ENCODE data around the gene CAVIN2.

The CAVIN2 gene

GRCh38 chr2:191804766-191805165 lies 42.1 kb downstream of the CAVIN2 start:
- no peaks in the 10 kb centered on the region for H3K36me3 ChIP-seq (ENCODE audit: control insufficient read depth in 2 of 2, insufficient read depth in 1 of 2, low read length in 2 of 2)
- ChIA-PET CTCF (no interaction called here), POLR2A (no interaction called here)
- no peak for TF ChIP-seq ZNF26 (tag by site-specific recombination; IDR thresholded peaks at IDR 0.05)
- H3K4me1 ChIP-seq (ENCODE audit: control insufficient read depth, insufficient read depth, low read length): no peaks in the 10 kb centered on the region
- H3K9me3 ChIP-seq (ENCODE audit: control insufficient read depth, insufficient read depth, low read depth, low read length): no peaks in the 10 kb centered on the region
- no peak overlapping the region for H3K4me3 ChIP-seq (ENCODE audit: low read depth, low read length)
- no peak overlapping the region for H3K27ac ChIP-seq (ENCODE audit: extremely low read depth, low read depth, low read length)

- ChIA-PET POLR2A (no interaction called here), CTCF (interaction anchor here (1.1 to 4.0 kb wide), 3 partner anchors 10 to 751 kb away, joined by 5 to 17 read pairs (median 12); no protein-coding TSS in a partner anchor)
- Histone ChIP-seq H3K27ac (ENCODE audit: extremely low read depth, low read depth, low read length) (no peak overlapping the region), H3K4me3 (ENCODE audit: low read depth, low read length) (no peak overlapping the region), H3K9me3 (ENCODE audit: control insufficient read depth, insufficient read depth, low read depth, low read length) (no peaks in the 10 kb centered on the region), H3K4me1 (ENCODE audit: control insufficient read depth, insufficient read depth, low read length) (no peaks in the 10 kb centered on the region), H3K36me3 (ENCODE audit: control insufficient read depth in 2 of 2, insufficient read depth in 1 of 2, low read length in 2 of 2) (no peaks in the 10 kb centered on the region)
- TF ChIP-seq ZNF701 (tag by site-specific recombination; IDR thresholded peaks at IDR 0.05): no peak
Observed at GRCh38 chr2:191803007-191803406, 43.9 kb downstream of the CAVIN2 start.

GRCh38 chr2:191802180-191802579 lies 44.7 kb downstream of the CAVIN2 start:
- no peaks in the 10 kb centered on the region for H3K4me1 ChIP-seq (ENCODE audit: control insufficient read depth, insufficient read depth, low read length)
- H3K9me3 ChIP-seq (ENCODE audit: control insufficient read depth, insufficient read depth, low read depth, low read length): no peaks in the 10 kb centered on the region
- H3K4me3 ChIP-seq (ENCODE audit: low read depth, low read length): no peak overlapping the region
- H3K27ac ChIP-seq (ENCODE audit: extremely low read depth, low read depth, low read length): no peak overlapping the region
- no peaks in the 10 kb centered on the region for H3K36me3 ChIP-seq (ENCODE audit: control insufficient read depth in 2 of 2, insufficient read depth in 1 of 2, low read length in 2 of 2)
- TF ChIP-seq ZNF24 (tag by site-specific recombination; IDR thresholded peaks at IDR 0.05): no peak
- TF ChIP-seq ZNF335 (tag by site-specific recombination; conservative IDR thresholded peaks at IDR 0.05): no peak
- no peak for TF ChIP-seq ZFP3 (tag by site-specific recombination; IDR thresholded peaks at IDR 0.05; ENCODE audit: low read depth)
- no peak for TF ChIP-seq ZNF121 (tag by site-specific recombination; IDR thresholded peaks at IDR 0.05)
- TF ChIP-seq ZNF266 (tag by site-specific recombination; IDR thresholded peaks at IDR 0.05; ENCODE audit: low read depth): no peak
- no peak for TF ChIP-seq ZBTB21 (tag by site-specific recombination; IDR thresholded peaks at IDR 0.05)
- TF ChIP-seq ZNF169 (tag by site-specific recombination; IDR thresholded peaks at IDR 0.05): no peak
- TF ChIP-seq WT1 (tag by site-specific recombination; IDR thresholded peaks at IDR 0.05): no peak
- ChIA-PET CTCF (interaction anchor here (0.5 to 4.0 kb wide), 5 partner anchors 10 to 752 kb away, joined by 3 to 17 read pairs (median 5); no protein-coding TSS in a partner anchor), POLR2A (no interaction called here)

- Histone ChIP-seq H3K36me3 (ENCODE audit: control insufficient read depth in 2 of 2, insufficient read depth in 1 of 2, low read length in 2 of 2) (no peaks in the 10 kb centered on the region), H3K27ac (ENCODE audit: extremely low read depth, low read depth, low read length) (no peak overlapping the region), H3K4me3 (ENCODE audit: low read depth, low read length) (no peak overlapping the region), H3K4me1 (ENCODE audit: control insufficient read depth, insufficient read depth, low read length) (no peaks in the 10 kb centered on the region), H3K9me3 (ENCODE audit: control insufficient read depth, insufficient read depth, low read depth, low read length) (no peaks in the 10 kb centered on the region)
- ChIA-PET CTCF (interaction anchor here (1.0 to 4.0 kb wide), 4 partner anchors 8 to 362 kb away, joined by 3 to 17 read pairs (median 8); no protein-coding TSS in a partner anchor), POLR2A (no interaction called here)
- no peak for TF ChIP-seq ZNF837 (tag by site-specific recombination; IDR thresholded peaks at IDR 0.05)
- TF ChIP-seq ZNF792 (tag by site-specific recombination; IDR thresholded peaks at IDR 0.05): no peak
- TF ChIP-seq ZNF140 (tag by site-specific recombination; IDR thresholded peaks at IDR 0.05): no peak
- no peak for TF ChIP-seq ZNF776 (tag by site-specific recombination; IDR thresholded peaks at IDR 0.05; ENCODE audit: borderline replicate concordance)
- TF ChIP-seq OVOL3 (tag by site-specific recombination; IDR thresholded peaks at IDR 0.05): no peak
- TF ChIP-seq ZBTB26 (tag by site-specific recombination; optimal IDR thresholded peaks at IDR 0.05): no peak
- no peak for TF ChIP-seq ZBTB11 (tag by site-specific recombination; conservative IDR thresholded peaks at IDR 0.05; ENCODE audit: low read depth)
- no peak for TF ChIP-seq ZNF549 (tag by site-specific recombination; IDR thresholded peaks at IDR 0.05)
Observed at GRCh38 chr2:191800874-191801273, 46.0 kb downstream of the CAVIN2 start.

Data from HEK293 (cell line).